Stimulated activated CD8-positive, alpha-beta memory T cell treated with anti-CD3 and anti-CD28 coated beads, Interleukin-7, amount 100 ng/mL, for 4 hours (primary cell): Measurements from ENCODE around the gene ACBD3.

Experiments used
- DNase-seq, 2 donors: peaks; one replicate each; pipeline ENCODE4 v3.0.0-alpha.2; 2020; ENCODE audit warnings: low read depth in 2 of 2

Gene ACBD3

GRCh38 chr1:226111883-226112261 is 74.7 kb downstream of the ACBD3 start:
- DNase-seq = no peak

DNA sequence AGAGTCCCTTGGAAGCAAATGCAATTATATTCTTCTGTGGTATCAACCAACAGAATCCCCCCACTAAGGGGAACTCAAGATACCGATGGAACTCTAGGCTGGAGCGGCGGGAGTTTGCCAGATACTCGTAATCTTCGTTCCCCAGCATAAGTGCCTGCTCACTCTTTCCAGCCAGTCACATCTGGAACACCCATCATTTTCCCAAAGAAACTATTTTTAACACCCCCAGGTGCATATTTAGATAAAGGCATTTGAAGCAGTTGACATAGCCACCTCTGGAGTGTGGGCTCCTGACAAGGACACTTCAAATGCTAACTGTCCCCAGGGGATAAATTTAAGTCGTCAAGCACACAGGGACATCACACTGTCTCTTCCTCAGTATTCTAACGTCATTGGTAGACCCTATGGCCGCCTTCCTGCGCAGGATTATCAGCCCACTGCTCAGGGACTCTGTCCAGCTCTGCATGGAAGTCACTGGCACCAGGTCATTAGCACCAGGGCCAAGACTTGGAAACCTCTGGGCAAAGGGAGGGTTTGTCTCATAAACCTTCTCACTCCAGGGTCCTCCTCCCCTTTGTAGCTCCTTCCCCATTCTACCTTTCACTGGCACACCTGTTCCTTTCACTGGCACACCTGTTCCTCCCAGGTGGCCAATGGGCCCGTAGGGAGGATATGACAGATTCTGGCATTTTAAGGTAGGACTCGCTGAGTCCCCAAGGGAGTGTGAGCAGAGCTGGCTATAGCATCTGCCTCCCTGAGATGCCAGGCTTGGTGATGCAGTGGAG is 75.3 kb downstream of the ACBD3 start:
- no peak for DNase-seq

DNA sequence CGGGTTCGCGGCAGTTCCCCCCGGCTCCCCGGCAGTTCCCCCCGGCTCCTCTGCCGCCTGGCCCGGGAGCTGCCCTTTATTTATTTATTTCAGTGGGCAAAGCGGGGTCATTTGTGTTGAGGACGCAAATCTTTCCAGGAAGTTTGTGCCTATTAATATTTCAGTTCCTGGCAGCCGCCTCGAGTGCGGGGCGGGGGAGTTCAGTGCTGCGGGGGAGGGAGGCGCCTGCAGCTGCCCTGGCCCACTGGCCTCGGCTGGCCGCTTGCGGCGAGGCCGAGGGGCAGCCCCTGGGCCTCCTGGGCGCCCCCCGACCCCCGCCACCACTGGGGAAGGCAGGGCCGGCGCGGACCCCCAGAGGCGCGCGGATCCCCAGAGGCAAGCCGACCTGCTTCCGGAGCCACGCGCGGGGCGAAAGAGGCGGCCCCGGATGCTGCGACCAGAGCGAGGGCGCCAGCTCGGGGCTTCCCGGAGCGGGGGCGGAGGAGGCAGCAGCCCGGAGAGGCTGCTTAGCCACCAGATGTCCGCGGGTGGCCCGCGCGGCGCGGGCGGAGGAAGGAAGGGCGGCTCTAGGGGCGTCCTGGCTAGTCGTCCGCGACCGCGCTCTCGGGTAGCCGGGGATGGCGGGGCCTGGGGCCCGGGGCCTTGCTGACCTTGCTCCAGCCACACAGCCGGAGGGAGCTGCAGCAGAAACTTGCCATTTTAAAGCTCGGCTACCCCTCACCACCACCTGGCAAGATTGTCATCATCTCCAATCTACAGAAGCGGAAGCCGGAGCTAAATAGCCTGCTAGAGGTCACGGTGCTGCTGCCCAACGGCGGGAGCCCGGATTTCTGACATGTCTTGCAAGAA is 76.1 kb downstream of the ACBD3 start:
- DNase-seq = peak in 1 of 2 donors; percentile 69

GRCh38 chr1:226109829-226110248 is 76.7 kb downstream of the ACBD3 start:
- peak; percentile 41 to 79 for DNase-seq

- DNase-seq = no peak
These were observed 77.4 kb downstream of the ACBD3 start for GRCh38 chr1:226108935-226109828.

DNA sequence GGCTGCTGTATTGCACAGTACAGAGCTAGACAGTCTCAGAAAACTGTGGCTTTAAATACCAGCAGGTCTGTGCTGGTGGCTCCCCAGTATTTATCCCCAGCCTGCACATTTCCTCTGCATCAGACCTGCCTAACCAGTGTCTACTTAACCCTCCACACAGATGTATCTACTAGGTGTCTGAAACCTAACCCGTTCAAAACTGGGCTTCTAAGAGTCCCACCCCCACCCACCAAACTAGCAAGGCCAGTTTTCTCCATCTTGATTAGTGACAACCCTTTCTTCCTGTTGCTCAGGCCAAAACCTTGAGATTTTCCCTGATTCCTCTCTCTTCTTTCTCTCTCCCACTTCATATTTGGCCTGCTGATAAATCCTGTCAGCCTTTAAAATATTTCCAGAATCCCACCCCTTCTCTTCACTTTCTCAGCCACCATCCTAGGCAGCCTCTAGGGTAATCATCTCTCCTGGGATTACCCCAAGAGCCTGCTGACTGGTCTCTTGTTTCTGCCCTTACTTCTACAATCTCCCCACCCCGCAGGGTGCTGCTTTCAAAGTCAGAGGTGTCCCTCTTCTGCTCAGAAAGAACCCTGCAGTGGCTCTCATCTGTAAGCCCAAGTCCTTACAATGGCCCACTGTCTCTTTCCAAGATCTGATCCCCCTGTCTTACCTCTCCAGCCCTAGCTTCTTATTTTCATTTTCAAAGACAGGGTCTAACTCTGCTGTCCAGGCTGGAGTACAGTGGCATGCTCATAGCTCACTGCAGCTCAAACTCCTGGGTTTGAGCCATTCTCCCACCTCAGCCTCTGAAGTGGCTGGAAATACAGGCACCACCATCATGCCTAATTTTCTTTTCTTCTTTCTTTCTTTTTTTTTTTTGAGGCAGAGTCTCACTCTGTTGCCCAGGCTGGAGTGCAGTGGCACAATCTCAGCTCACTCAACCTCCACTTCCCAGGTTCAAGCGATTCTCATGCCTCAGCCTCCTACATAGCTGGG is 78.8 kb downstream of the ACBD3 start:
- DNase-seq = no peak

- DNase-seq = no peak
These were observed 81.8 kb downstream of the ACBD3 start for GRCh38 chr1:226104671-226105121.

DNA sequence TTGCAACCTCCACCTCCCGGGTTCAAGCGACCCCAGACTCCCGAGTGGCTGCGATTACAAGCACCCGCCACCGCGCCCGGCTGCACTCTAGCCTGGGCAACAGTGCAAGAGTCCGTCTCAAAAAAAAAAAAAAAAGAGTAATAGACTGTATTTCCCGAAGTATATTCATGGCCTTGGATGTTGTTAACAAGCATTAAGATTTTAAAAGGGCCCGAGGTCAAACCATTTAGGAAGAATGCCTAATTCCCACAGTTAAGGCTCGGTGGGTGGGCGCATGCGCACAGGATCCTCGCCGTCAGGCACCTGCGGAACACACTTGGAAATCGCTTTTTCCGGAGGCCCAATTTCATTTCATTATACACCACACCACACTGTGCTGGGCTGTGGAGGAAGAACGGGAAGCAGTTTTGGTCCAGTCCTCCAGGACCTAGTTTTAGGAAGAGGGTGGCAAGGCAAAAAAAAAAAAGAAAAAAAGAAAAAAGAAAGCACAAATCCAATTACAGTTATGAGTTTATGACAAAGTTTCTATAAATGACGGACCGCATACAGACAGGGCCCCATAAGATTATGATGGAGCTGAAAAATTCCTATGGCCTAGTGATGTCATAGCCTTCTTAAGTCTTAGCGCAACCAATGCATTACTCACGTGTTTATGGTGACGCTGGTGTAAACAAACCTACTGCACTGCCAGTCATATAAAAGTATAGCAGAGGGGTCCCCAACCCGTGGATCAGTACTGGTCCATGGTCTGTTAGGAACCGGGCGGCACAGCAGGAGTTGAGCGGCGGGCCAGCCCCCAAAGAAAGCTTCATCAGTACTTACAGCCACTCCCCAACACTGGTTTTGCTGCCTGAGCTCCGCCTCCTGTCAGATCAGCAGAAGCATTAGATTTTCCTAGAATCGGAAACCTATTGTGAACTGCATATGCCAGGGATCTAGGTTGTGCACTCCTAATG is 85.8 kb downstream of the ACBD3 start:
- peak in 1 of 2 donors; percentile 21 for DNase-seq

- DNase-seq = no peak
These were observed 87.4 kb downstream of the ACBD3 start for GRCh38 chr1:226098870-226099835.

- DNase-seq = no peak
These were observed 88.5 kb downstream of the ACBD3 start for GRCh38 chr1:226097866-226098625.

DNA sequence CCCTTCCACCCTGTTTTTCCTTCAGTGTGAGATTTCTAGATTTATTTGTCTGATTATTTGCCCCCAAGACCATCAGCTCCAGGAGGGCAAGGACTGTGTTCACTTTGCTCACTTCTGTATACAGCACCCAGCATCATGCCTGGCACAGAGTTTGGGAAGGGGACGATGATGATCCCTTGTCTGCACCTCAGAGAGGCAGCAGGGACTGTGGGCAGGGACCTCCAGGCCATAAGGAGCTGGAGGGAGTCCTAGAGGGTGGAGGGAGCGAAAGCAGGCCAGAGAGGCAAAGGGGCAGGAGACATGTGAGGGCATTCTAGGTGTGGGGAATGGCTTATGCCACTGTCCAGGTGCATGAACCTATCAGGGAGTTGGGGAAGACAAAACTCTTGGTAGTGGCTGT is 91.3 kb downstream of the ACBD3 start:
- DNase-seq = no peak
